OCI-LY3 (cell line): ENCODE measurements around the gene OR52M1.

Source experiments
- EZH2phosphoT487 ChIP-seq: fragments of 200-600 bp; shearing (Covaris generic); IDR thresholded peaks from 2 replicates; pipeline ENCODE4 v1.6.1; 2018; ENCODE audit warnings: antibody characterized with exemption, mixed run types, low read depth
- TF ChIP-seq, protein P1 (sequence below): fragments of 200-600, 300-600 bp; sonication (generic); IDR thresholded peaks from 2 replicates; pipeline ENCODE4 v1.5.1; 2014; ENCODE audit warnings: antibody characterized with exemption, low read length, low read depth

DNA sequence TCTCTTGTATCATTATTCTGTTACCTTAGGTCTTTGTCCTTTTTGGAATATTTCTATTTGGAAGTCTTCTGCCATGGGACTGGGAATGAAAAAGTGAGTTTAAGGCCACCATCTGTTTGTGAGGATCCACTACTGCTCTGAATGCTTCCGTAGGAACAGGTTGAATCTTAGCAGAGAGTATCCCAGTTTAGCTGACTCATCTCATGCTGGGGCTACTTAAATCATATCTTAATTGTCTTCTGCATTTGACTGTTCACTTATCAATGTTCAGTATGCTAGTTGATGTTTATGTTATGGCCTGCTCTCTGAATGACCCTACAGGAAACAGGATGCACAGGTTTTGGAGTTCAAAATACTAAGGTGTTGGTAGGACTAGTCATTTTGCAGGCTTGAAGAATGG, 35.1 kb downstream of the OR52M1 start:
- TF ChIP-seq, protein P1, sequence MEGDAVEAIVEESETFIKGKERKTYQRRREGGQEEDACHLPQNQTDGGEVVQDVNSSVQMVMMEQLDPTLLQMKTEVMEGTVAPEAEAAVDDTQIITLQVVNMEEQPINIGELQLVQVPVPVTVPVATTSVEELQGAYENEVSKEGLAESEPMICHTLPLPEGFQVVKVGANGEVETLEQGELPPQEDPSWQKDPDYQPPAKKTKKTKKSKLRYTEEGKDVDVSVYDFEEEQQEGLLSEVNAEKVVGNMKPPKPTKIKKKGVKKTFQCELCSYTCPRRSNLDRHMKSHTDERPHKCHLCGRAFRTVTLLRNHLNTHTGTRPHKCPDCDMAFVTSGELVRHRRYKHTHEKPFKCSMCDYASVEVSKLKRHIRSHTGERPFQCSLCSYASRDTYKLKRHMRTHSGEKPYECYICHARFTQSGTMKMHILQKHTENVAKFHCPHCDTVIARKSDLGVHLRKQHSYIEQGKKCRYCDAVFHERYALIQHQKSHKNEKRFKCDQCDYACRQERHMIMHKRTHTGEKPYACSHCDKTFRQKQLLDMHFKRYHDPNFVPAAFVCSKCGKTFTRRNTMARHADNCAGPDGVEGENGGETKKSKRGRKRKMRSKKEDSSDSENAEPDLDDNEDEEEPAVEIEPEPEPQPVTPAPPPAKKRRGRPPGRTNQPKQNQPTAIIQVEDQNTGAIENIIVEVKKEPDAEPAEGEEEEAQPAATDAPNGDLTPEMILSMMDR: no peak
- TF ChIP-seq EZH2phosphoT487: no peak
